Effector memory CD4-positive, alpha-beta T cell (primary cell): ENCODE results near the gene IMP4.

Source experiments
- DNase-seq, 3 donors: peaks; one replicate each; pipeline ENCODE4 v3.0.0-alpha.2; 2020
- H3K27ac ChIP-seq: 2 replicates; pipeline ENCODE4 v1.7.0; 2013; ENCODE audit warnings: mild to moderate bottlenecking, low read length, moderate library complexity; ENCODE audit not compliant: insufficient read depth, poor library complexity, severe bottlenecking
- H3K27me3 ChIP-seq: replicated peaks from 2 replicates; pipeline ENCODE4 v1.7.0; 2013; ENCODE audit warnings: mild to moderate bottlenecking, low read length; ENCODE audit not compliant: insufficient read depth, control insufficient read depth, poor library complexity, severe bottlenecking
- H3K36me3 ChIP-seq: 2 replicates; pipeline ENCODE4 v1.7.0; 2013; ENCODE audit warnings: mild to moderate bottlenecking, low read length, moderate library complexity; ENCODE audit not compliant: control insufficient read depth, insufficient read depth
- H3K4me1 ChIP-seq: 2 replicates; pipeline ENCODE4 v1.7.0; 2013; ENCODE audit warnings: low read length, mild to moderate bottlenecking; ENCODE audit not compliant: control insufficient read depth, insufficient read depth, poor library complexity, severe bottlenecking
- H3K4me3 ChIP-seq: 2 replicates; pipeline ENCODE4 v1.7.0; 2013; ENCODE audit warnings: low read length, low read depth, mild to moderate bottlenecking; ENCODE audit not compliant: insufficient read depth, poor library complexity, severe bottlenecking
- H3K9me3 ChIP-seq: 2 replicates; pipeline ENCODE4 v1.7.0; 2013; ENCODE audit warnings: mild to moderate bottlenecking, low read length, moderate library complexity; ENCODE audit not compliant: control insufficient read depth

Gene IMP4

GRCh38 chr2:130393318-130393910 lies 50.7 kb downstream of the IMP4 start:
- H3K4me3 ChIP-seq, result no peak overlapping the region
- H3K27me3 ChIP-seq, result no peaks in the 10 kb centered on the region
- DNase-seq, result no peak
- H3K9me3 ChIP-seq, result no peaks in the 10 kb centered on the region
- H3K36me3 ChIP-seq, result no peaks in the 10 kb centered on the region
- peaks cover 5% of the 10 kb centered on the region for H3K4me1 ChIP-seq
- no peak overlapping the region for H3K27ac ChIP-seq
